Heart left ventricle (tissue), 13 donors: ENCODE data around the gene BOD1L1.

ENCODE experiments used
- POLR2A ChIP-seq, 2 donors: fragments of 450-650 bp; IDR thresholded peaks; one replicate each; pipeline ENCODE4 v1.6.1; 2017; ENCODE audit warnings: antibody characterized with exemption in 2 of 2, mild to moderate bottlenecking in 2 of 2, moderate library complexity in 2 of 2
- TF ChIP-seq, protein P1 (sequence below), 12 donors: fragments of 200-600 bp; sonication (generic) in 4 of 12; IDR thresholded peaks; one replicate each; pipeline versions ENCODE4 v1.5.0 to v1.8.0; 2018 to 2022; ENCODE audit warnings: antibody characterized with exemption in 12 of 12, mild to moderate bottlenecking in 5 of 12
- donor health status: ischemic (EF 13 %, LVEDD 7.1; RV severe dilation, severe dysfunction).
- donor health status: DM: no; HTN: yes; CAD: no.
- donor health status: DM: no; HTN: no; CAD: no.
- donor health status: ischemic (EF 25% LVEDD 6.9; RV normal size, moderate dysfunction).
- donor health status: ischemic (EF 25% LVEDD 5.7; RV mildly dilated, moderate dysfunction).
- donor health status: ischemic (EF 35%, LVEDD 5.7; RV mildly dilated, moderate dysfunction).
- donor health status: nonischemic (EF 11% LVEDD 7.7; RV severe dilation, severe dysfunction).
- donor health status: DM: yes; HTN: yes; CAD: no.
- donor health status: PGD.
- donor health status: ischemic (EF 29% LVEDD 5.4; RV normal size, mild dysfunction).
- donor health status: nonischemic (EF 23%, LVEDD 6.1; RV moderate dilation, normal function).

DNA sequence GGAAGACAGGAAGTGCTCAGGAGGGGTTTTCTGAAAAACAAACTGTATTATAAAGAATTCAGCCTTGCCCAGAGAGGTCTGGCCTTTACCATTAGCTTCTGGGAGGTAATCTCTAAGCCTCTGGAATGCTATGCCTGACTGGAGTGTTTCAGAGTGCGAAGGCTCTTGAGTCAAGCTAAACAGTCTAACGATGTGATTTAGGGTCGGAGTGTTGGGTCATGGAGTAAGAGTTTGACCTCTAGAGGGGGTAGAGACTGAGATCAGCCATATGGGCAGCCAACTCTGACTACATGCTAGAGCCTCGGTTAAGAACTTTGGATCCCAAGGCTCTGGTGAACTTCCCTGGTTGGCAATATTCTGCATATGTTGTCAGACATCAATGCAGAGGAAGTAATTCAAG lies 15.0 kb downstream of the BOD1L1 start:
- TF ChIP-seq, protein P1, sequence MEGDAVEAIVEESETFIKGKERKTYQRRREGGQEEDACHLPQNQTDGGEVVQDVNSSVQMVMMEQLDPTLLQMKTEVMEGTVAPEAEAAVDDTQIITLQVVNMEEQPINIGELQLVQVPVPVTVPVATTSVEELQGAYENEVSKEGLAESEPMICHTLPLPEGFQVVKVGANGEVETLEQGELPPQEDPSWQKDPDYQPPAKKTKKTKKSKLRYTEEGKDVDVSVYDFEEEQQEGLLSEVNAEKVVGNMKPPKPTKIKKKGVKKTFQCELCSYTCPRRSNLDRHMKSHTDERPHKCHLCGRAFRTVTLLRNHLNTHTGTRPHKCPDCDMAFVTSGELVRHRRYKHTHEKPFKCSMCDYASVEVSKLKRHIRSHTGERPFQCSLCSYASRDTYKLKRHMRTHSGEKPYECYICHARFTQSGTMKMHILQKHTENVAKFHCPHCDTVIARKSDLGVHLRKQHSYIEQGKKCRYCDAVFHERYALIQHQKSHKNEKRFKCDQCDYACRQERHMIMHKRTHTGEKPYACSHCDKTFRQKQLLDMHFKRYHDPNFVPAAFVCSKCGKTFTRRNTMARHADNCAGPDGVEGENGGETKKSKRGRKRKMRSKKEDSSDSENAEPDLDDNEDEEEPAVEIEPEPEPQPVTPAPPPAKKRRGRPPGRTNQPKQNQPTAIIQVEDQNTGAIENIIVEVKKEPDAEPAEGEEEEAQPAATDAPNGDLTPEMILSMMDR (IDR thresholded peaks at IDR 0.05): no peak
- no peak for TF ChIP-seq POLR2A (IDR thresholded peaks at IDR 0.05)
